SK-N-SH (cell line): ENCODE data around the gene CCDC171. TPM values are rescaled to one million over a fixed set of nuclear protein-coding genes. Genes with fewer than 3 reads are reported as not detected.

Experiments
- CTCF ChIA-PET: fragments of 300-600, 350-600 bp; formaldehyde crosslinking; extraction: SDS; loops from one replicate; lab custom pipeline; 2021; lab: Yijun Ruan, JAX
- POLR2A ChIA-PET: fragments of 350-600 bp; sonication (Branson Sonifier 250); formaldehyde crosslinking; extraction: SDS; loops from one replicate; lab custom pipeline; 2020; ENCODE audit warnings: antibody characterized with exemption, inconsistent platforms; lab: Yijun Ruan, JAX
- DNase-seq: peaks from one replicate; pipeline ENCODE4 v3.0.0; 2012
- H2AFZ ChIP-seq: fragments of 200-600 bp; sonication (generic); 2 replicates; pipeline ENCODE4 v1.8.1; 2016; ENCODE audit warnings: antibody characterized with exemption, mild to moderate bottlenecking, low read depth
- H3F3A ChIP-seq: fragments of 200-600 bp; sonication (generic); replicated peaks from 2 replicates; pipeline ENCODE3; 2016; ENCODE audit warnings: antibody characterized with exemption, mild to moderate bottlenecking; ENCODE audit not compliant: insufficient read depth
- H3K27ac ChIP-seq, 2 experiments: fragments of 200-500 bp in 1 of 2; fragments of 200-600 bp in 1 of 2; sonication (Bioruptor generic) in 1 of 2; sonication (generic), shearing (Covaris generic) in 1 of 2; 2 replicates each; pipeline versions ENCODE4 v1.5.1 to v1.6.1; 2014 to 2016; ENCODE audit warnings: low read depth in 2 of 2, inconsistent platforms in 1 of 2, low read length in 1 of 2, mild to moderate bottlenecking in 1 of 2, mixed read lengths in 1 of 2
- H3K27me3 ChIP-seq: fragments of 200-600 bp; sonication (generic), shearing (Covaris generic); 2 replicates; pipeline ENCODE4 v1.6.1; 2016; ENCODE audit warnings: mixed run types; ENCODE audit not compliant: insufficient read depth
- H3K36me3 ChIP-seq, 2 experiments: fragments of 200-500 bp in 1 of 2; fragments of 200-600 bp in 1 of 2; sonication (Bioruptor generic) in 1 of 2; sonication (generic) in 1 of 2; replicated peaks in 1 of 2; 2 replicates each; pipeline versions ENCODE3 to v1.5.1; 2014 to 2016; ENCODE audit warnings: low read length in 1 of 2, mild to moderate bottlenecking in 1 of 2; ENCODE audit not compliant: insufficient read depth in 2 of 2, control insufficient read depth in 1 of 2
- H3K4me1 ChIP-seq, 2 experiments: fragments of 200-500 bp in 1 of 2; fragments of 200-600 bp in 1 of 2; sonication (Bioruptor generic) in 1 of 2; sonication (generic), shearing (Covaris generic) in 1 of 2; 2 replicates each; pipeline versions ENCODE4 v1.5.1 to v1.6.1; 2014 to 2016; ENCODE audit warnings: low read depth in 1 of 2, low read length in 1 of 2, mixed run types in 1 of 2; ENCODE audit not compliant: insufficient read depth in 2 of 2, control insufficient read depth in 1 of 2
- H3K4me2 ChIP-seq: fragments of 200-600 bp; sonication (generic), shearing (Covaris generic); 2 replicates; pipeline ENCODE4 v1.6.1; 2017; ENCODE audit warnings: mixed run types
- H3K4me3 ChIP-seq, 2 experiments: fragments of 200-500 bp in 1 of 2; fragments of 200-600 bp in 1 of 2; sonication (Bioruptor generic) in 1 of 2; sonication (generic), shearing (Covaris generic) in 1 of 2; 2 replicates each; pipeline versions ENCODE4 v1.5.1 to v1.8.1; 2014 to 2016; ENCODE audit warnings: low read depth in 2 of 2, inconsistent platforms in 1 of 2, low read length in 1 of 2, mild to moderate bottlenecking in 1 of 2, mixed read lengths in 1 of 2, moderate library complexity in 1 of 2
- H3K79me2 ChIP-seq: fragments of 200-600 bp; sonication (generic); 2 replicates; pipeline ENCODE4 v1.8.1; 2017; ENCODE audit warnings: mild to moderate bottlenecking; ENCODE audit not compliant: insufficient read depth
- H3K9ac ChIP-seq: fragments of 200-600 bp; sonication (generic); 2 replicates; pipeline ENCODE4 v1.6.1; 2017; ENCODE audit warnings: mixed run types
- H3K9me2 ChIP-seq: fragments of 200-600 bp; sonication (generic); 2 replicates; pipeline ENCODE4 v1.6.1; 2017; ENCODE audit warnings: mixed run types
- H3K9me3 ChIP-seq: fragments of 200-600 bp; sonication (generic); 2 replicates; pipeline ENCODE4 v1.6.1; 2017; ENCODE audit warnings: mixed run types, mild to moderate bottlenecking, moderate library complexity
- H4K20me1 ChIP-seq: fragments of 200-600 bp; sonication (generic); 2 replicates; pipeline ENCODE4 v1.6.1; 2017; ENCODE audit warnings: mild to moderate bottlenecking, mixed run types; ENCODE audit not compliant: insufficient read depth
- CTCF ChIP-seq: fragments of 200-600 bp; sonication (generic); IDR thresholded peaks from 2 replicates; pipeline ENCODE4 v1.6.1; 2017; ENCODE audit warnings: antibody characterized with exemption, mild to moderate bottlenecking, moderate library complexity
- FOSL2 ChIP-seq: IDR thresholded peaks from 2 replicates; pipeline ENCODE4 v1.4.0; 2012; ENCODE audit warnings: low read depth, mild to moderate bottlenecking, moderate library complexity, borderline replicate concordance
- FOXJ3 ChIP-seq: sonication (generic); formaldehyde crosslinking; IDR thresholded peaks from 2 replicates; pipeline ENCODE4 v1.5.1; 2020; ENCODE audit warnings: mild to moderate bottlenecking, missing genetic modification reagents
- NFIC ChIP-seq: IDR thresholded peaks from 2 replicates; pipeline ENCODE4 v1.4.0; 2012; ENCODE audit warnings: borderline replicate concordance
- PBX3 ChIP-seq: IDR thresholded peaks from 2 replicates; pipeline ENCODE4; 2012
- RAD21 ChIP-seq: IDR thresholded peaks from 2 replicates; pipeline ENCODE4 v1.6.1; 2012; ENCODE audit warnings: mild to moderate bottlenecking, low read length
- SMC3 ChIP-seq: IDR thresholded peaks from 2 replicates; pipeline ENCODE4 v1.6.1; 2012; ENCODE audit warnings: low read depth, low read length, improper control_type of control experiment
- ZBTB33 ChIP-seq: IDR thresholded peaks from 2 replicates; pipeline ENCODE4 v1.4.0; 2012; ENCODE audit warnings: low read depth, borderline replicate concordance
- WGBS: methylation state at CpG from one replicate; pipeline ENCODE4 v1.1.6; 2017; ENCODE audit warnings: low lambda C conversion rate; 5-methylcytosine and 5-hydroxymethylcytosine counted together
- polyA plus RNA-seq, 3 experiments: library from polyadenylated mRNA; depleted of rRNA; stranded (reverse); fragments of >200 nt; gene quantifications; 2 replicates each; pipeline ENCODE4 v1.2.3, GENCODE V29; 2012

CCDC171 gene
- polyA plus RNA-seq, 1 of the 3 experiments (the other 2 are of a cell fraction), result 0.54 TPM

- TF ChIP-seq NFIC, result no peak
- TF ChIP-seq CTCF, result 0 out of 2 replicates have a peak, but pooled peaks have one; percentile 11
- no peak for TF ChIP-seq SMC3
- TF ChIP-seq ZBTB33, result no peak
- H3K9ac ChIP-seq, result no peak overlapping the region
- no peaks in the 10 kb centered on the region for H3K36me3 ChIP-seq
- H3K9me3 ChIP-seq, result no peaks in the 10 kb centered on the region
- H3K79me2 ChIP-seq, result no peaks in the 10 kb centered on the region
- H3K4me3 ChIP-seq, result no peak overlapping the region
- H3K27me3 ChIP-seq, result no peaks in the 10 kb centered on the region
- H4K20me1 ChIP-seq, result no peaks in the 10 kb centered on the region
- CTCF ChIA-PET, result interaction anchor here (0.7 kb wide), 1 partner anchor 11 kb away, joined by 3 read pairs; no protein-coding TSS in a partner anchor
- H3K27ac ChIP-seq, result no peak overlapping the region
- H3K9me2 ChIP-seq, result no peaks in the 10 kb centered on the region
- POLR2A ChIA-PET, result no interaction called here
- no peaks in the 10 kb centered on the region; a peak in 1 of 4 replicates for H3K4me1 ChIP-seq
- no peaks in the 10 kb centered on the region for H3F3A ChIP-seq
- 84% methylated on average over 3 of the region's 3 CpGs for WGBS
- H3K4me2 ChIP-seq, result no peak overlapping the region
- H2AFZ ChIP-seq, result no peak overlapping the region
- no peak for DNase-seq
These were observed 390.1 kb downstream of the CCDC171 start for GRCh38 chr9:15942831-15943424.

GRCh38 chr9:15944341-15944740 is 391.5 kb downstream of the CCDC171 start:
- H3K79me2 ChIP-seq, result no peaks in the 10 kb centered on the region
- POLR2A ChIA-PET, result no interaction called here
- 84% methylated on average over 3 of the region's 3 CpGs for WGBS

More at GRCh38 chr9:15944341-15944740, 391.5 kb downstream of the CCDC171 start:
- no peaks in the 10 kb centered on the region; a peak in 1 of 4 replicates for H3K4me1 ChIP-seq
- no peak overlapping the region for H3K9ac ChIP-seq
- H2AFZ ChIP-seq, result no peak overlapping the region
- H4K20me1 ChIP-seq, result no peaks in the 10 kb centered on the region
- no peaks in the 10 kb centered on the region for H3K36me3 ChIP-seq
- CTCF ChIA-PET, result interaction anchor here (0.9 kb wide), 1 partner anchor 11 kb away, joined by 3 read pairs; no protein-coding TSS in a partner anchor
- H3K27ac ChIP-seq, result no peak overlapping the region
- no peak for TF ChIP-seq FOXJ3 (CRISPR knock-in tag)
- no peak for TF ChIP-seq RAD21
- TF ChIP-seq PBX3, result no peak
- no peak for TF ChIP-seq CTCF
- TF ChIP-seq FOSL2, result no peak
- H3F3A ChIP-seq, result no peaks in the 10 kb centered on the region
- H3K9me2 ChIP-seq, result no peaks in the 10 kb centered on the region
- no peaks in the 10 kb centered on the region for H3K27me3 ChIP-seq
- no peak for DNase-seq
- H3K4me2 ChIP-seq, result no peak overlapping the region
- H3K4me3 ChIP-seq, result no peak overlapping the region
- no peaks in the 10 kb centered on the region for H3K9me3 ChIP-seq
